ENCODE results near the gene C3orf33. TPM values are rescaled to one million over a fixed set of nuclear protein-coding genes. Genes with fewer than 3 reads are reported as not detected.
"Not testable (repeated sequence)": the region's sequence is repeated elsewhere in the genome, so short reads cannot be mapped to it uniquely, and the experiment has no call there.

The C3orf33 gene
- total RNA-seq, 6 donors from 2014 or later = 2.1 to 4.3 (median 3.3) TPM

DNA sequence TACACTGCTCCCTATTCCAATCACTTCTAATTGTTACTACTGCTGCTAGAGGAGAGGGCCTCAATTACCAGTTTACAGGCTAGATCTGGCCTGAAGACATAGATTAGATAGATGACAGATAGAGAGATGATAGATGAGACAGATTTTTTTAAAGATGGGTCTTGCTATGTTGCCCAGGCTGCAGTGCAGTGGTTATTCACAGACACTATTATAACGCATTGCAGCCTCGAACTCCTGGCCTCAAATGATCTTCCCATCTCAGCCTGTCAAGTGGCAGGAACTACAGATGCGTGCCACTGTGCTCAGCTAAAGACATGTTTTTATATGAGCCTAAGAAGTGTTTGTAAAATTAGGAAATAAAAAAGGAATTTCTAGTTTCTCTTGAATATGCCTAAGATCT lies 41.9 kb upstream of the C3orf33 start:
- Histone ChIP-seq H3K4me3 (no peak overlapping the region), H3K27ac (no peak overlapping the region), H3K27me3 (no peaks in the 10 kb centered on the region), H3K36me3 (peaks cover 0 to 17% (median 0%) of the 10 kb centered on the region in 4 donors), H3K9me3 (no peaks in the 10 kb centered on the region), H3K4me1 (peaks cover 52 to 64% (median 53%) of the 10 kb centered on the region in 4 donors)
- TF ChIP-seq POLR2A (IDR thresholded peaks at IDR 0.05) (no peak), CTCF (IDR thresholded peaks at IDR 0.05) (no peak), EP300 (IDR thresholded peaks at IDR 0.05) (no peak), POLR2AphosphoS5 (IDR thresholded peaks at IDR 0.05) (no peak)
- ATAC-seq (ENCODE audit: low FRiP score in 2 of 2) (no peak), DNase-seq (no peak)
- whole genome bisulfite sequencing, 2 donors = 97 to 98% methylated on average over 3 of the region's 3 CpGs

GRCh38 chr3:155846119-155846518 lies 40.0 kb upstream of the C3orf33 start:
- 85 to 92% methylated on average over 3 of the region's 3 CpGs for WGBS, 2 donors
- Histone ChIP-seq H3K4me1 (peaks cover 33 to 45% (median 35%) of the 10 kb centered on the region in 4 donors), H3K36me3 (peaks cover 0 to 15% (median 0%) of the 10 kb centered on the region in 4 donors)

DNA sequence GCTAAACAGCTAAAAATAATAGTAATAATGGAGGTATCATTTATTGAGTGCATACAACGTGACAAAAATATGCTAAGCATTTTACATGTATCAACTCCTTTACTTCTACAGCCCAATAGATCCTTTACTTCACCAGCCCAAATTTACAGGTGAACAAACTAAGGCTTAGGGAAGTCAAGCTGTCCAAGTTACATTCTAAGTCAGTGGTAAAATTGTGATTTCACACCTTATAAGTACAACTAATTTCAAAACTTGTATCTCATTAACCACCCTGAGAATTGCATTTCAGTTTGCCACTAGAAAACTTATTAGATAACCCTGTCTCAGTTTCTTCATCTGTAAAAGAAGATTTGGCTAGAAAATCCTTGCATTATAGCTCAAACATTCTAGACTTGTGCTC lies 37.5 kb upstream of the C3orf33 start:
- no peaks in the 10 kb centered on the region for H3K9me3 ChIP-seq
- DNase-seq = no peak
- peaks cover 11 to 21% (median 15%) of the 10 kb centered on the region in 4 donors for H3K4me1 ChIP-seq
- H3K27ac ChIP-seq = no peak overlapping the region
- H3K4me3 ChIP-seq = no peak overlapping the region
- 75 to 76% methylated on average over 1 of the region's 1 CpG for WGBS, 2 donors
- peaks cover 0 to 13% (median 0%) of the 10 kb centered on the region in 4 donors for H3K36me3 ChIP-seq
- no peak for TF ChIP-seq POLR2A (IDR thresholded peaks at IDR 0.05)
- TF ChIP-seq POLR2AphosphoS5 (IDR thresholded peaks at IDR 0.05) = no peak
- no peak for TF ChIP-seq EP300 (IDR thresholded peaks at IDR 0.05)
- no peak for ATAC-seq (ENCODE audit: low FRiP score in 2 of 2)
- H3K27me3 ChIP-seq = no peaks in the 10 kb centered on the region

More at GRCh38 chr3:155846119-155846518, 40.0 kb upstream of the C3orf33 start:
- H3K27ac ChIP-seq = no peak overlapping the region
- H3K4me3 ChIP-seq = no peak overlapping the region
- ATAC-seq (ENCODE audit: low FRiP score in 2 of 2) (no peak), DNase-seq (no peak)
- no peaks in the 10 kb centered on the region for H3K27me3 ChIP-seq
- TF ChIP-seq EP300 (IDR thresholded peaks at IDR 0.05) (no peak), POLR2AphosphoS5 (IDR thresholded peaks at IDR 0.05) (no peak), CTCF (IDR thresholded peaks at IDR 0.05) (no peak), POLR2A (IDR thresholded peaks at IDR 0.05) (no peak)
- H3K9me3 ChIP-seq = no peaks in the 10 kb centered on the region

- Histone ChIP-seq H3K27ac (no peak overlapping the region), H3K4me1 (no peaks in the 10 kb centered on the region), H3K27me3 (no peaks in the 10 kb centered on the region), H3K9me3 (no peaks in the 10 kb centered on the region), H3K4me3 (no peak overlapping the region), H3K36me3 (peaks cover 0 to 26% (median 4%) of the 10 kb centered on the region in 4 donors)
- ATAC-seq (ENCODE audit: low FRiP score in 2 of 2) (no peak), DNase-seq (no peak)
- 81 to 93% methylated on average over 9 of the region's 9 CpGs for WGBS, 2 donors
- no peak for TF ChIP-seq EP300 (IDR thresholded peaks at IDR 0.05)
- TF ChIP-seq POLR2A (IDR thresholded peaks at IDR 0.05) = no peak
- TF ChIP-seq CTCF (IDR thresholded peaks at IDR 0.05) = no peak
Observed at GRCh38 chr3:155835341-155836071, 29.4 kb upstream of the C3orf33 start.

DNA sequence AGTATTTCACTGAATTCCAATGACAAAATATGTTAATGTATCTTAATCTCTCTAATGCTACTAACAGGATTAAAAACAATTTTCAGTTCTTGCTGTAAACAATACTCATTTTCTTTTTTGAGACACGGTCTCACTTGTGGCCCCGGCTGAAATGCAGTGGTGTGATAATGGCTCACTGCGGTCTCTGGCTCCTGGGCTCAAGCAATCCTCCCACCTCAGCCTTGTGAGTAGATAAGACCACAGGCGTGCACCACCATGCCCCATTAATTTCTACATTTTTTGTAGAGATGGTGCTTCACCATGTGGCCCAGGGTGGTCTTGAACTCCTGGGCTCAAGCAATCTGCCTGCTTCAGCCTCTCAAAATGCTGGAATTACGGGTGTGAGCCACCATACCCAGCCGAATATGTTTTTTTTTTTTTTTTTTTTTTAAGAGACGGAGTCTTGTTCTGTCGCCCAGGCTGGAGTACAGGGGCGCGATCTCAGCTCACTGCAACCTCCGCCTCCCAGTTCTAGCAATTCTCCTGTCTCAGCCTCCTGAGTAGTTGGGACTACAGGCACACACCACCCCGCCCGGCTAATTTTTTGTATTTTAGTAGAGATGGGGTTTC lies 22.5 kb upstream of the C3orf33 start:
- ATAC-seq (ENCODE audit: low FRiP score in 2 of 2); H3K4me3 ChIP-seq: not testable (repeated sequence)
- WGBS, 2 donors = 97 to 98% methylated on average over 13 of the region's 13 CpGs

More for the DNA sequence above, 22.5 kb upstream of the C3orf33 start:
- peaks cover under 1 to 46% (median 10%) of the 10 kb centered on the region in 4 donors for H3K36me3 ChIP-seq
- H3K27ac ChIP-seq, H3K4me1 ChIP-seq, H3K27me3 ChIP-seq, H3K9me3 ChIP-seq, DNase-seq: not testable (repeated sequence)

Measured in upper lobe of left lung (tissue), 6 donors.